Measurements from ENCODE around the gene ING4.
A peak's percentile ranks its signal among the peaks of the same experiment; 100 is the strongest.

ING4 gene

DNA sequence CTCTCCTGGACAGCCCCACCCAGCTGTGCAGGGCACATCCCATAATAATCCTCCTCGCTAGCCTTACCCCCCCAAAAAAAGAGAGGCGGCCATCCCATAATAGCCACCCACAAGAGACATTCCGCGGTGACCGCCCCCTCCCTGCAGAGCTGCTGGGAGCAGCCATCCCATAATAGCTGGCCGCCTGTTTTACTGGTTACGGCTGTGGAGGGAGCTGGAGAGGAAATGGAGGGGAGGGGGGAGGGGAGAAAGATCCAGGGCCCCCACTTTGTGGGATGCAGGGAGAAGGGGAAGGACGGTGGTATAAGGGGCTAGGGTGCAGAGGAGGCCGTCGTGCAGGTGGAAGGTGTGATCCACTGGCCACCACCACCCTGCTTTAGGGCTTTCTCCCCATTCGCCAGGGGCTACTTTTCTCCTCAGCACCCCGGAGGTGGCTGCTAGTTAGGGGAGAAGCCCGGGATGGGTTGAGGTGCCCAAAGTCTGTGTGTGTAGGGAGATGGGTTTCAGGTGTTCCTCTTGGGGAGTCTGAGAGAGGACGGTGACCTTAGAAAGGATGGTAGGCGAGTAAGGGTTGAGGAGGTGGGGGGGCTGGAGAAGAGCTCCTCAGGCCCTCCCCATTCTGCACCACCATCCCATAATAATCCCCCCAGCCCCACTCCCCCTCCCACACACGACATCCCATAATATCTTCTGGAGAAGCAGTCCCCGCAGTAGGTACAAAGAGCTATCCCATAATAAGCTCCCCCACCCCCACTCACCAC, 49.7 kb downstream of the ING4 start:
- peak; percentile 36 for DNase-seq (ENCODE audit: extremely low read depth, insufficient read length)
- Histone ChIP-seq H3K36me3 (ENCODE audit: control insufficient read depth, insufficient read depth, low read length) (no peaks in the 10 kb centered on the region), H3K4me3 (replicated peaks; ENCODE audit: low read depth, low read length) (no peak overlapping the region), H3K27me3 (replicated peaks; ENCODE audit: control insufficient read depth, insufficient read depth, low read length) (no peaks in the 10 kb centered on the region)
- no peak for TF ChIP-seq CTCF (IDR thresholded peaks at IDR 0.05; ENCODE audit: insufficient read depth, low read length, poor library complexity, severe bottlenecking)

GRCh38 chr12:6612652-6613014, 50.3 kb downstream of the ING4 start:
- no peak overlapping the region for H3K4me3 ChIP-seq (replicated peaks; ENCODE audit: low read depth, low read length)
- no peak for TF ChIP-seq CTCF (IDR thresholded peaks at IDR 0.05; ENCODE audit: insufficient read depth, low read length, poor library complexity, severe bottlenecking)

GRCh38 chr12:6612247-6612646, 50.7 kb downstream of the ING4 start:
- H3K4me3 ChIP-seq (replicated peaks; ENCODE audit: low read depth, low read length) = no peak overlapping the region
- no peaks in the 10 kb centered on the region for H3K36me3 ChIP-seq (ENCODE audit: control insufficient read depth, insufficient read depth, low read length)
- DNase-seq (ENCODE audit: extremely low read depth, insufficient read length) = no peak
- no peak for TF ChIP-seq CTCF (IDR thresholded peaks at IDR 0.05; ENCODE audit: insufficient read depth, low read length, poor library complexity, severe bottlenecking)
- H3K27me3 ChIP-seq (replicated peaks; ENCODE audit: control insufficient read depth, insufficient read depth, low read length) = no peaks in the 10 kb centered on the region

More at GRCh38 chr12:6612652-6613014, 50.3 kb downstream of the ING4 start:
- DNase-seq (ENCODE audit: extremely low read depth, insufficient read length) = no peak
- Histone ChIP-seq H3K36me3 (ENCODE audit: control insufficient read depth, insufficient read depth, low read length) (no peaks in the 10 kb centered on the region), H3K27me3 (replicated peaks; ENCODE audit: control insufficient read depth, insufficient read depth, low read length) (no peaks in the 10 kb centered on the region)

DNA sequence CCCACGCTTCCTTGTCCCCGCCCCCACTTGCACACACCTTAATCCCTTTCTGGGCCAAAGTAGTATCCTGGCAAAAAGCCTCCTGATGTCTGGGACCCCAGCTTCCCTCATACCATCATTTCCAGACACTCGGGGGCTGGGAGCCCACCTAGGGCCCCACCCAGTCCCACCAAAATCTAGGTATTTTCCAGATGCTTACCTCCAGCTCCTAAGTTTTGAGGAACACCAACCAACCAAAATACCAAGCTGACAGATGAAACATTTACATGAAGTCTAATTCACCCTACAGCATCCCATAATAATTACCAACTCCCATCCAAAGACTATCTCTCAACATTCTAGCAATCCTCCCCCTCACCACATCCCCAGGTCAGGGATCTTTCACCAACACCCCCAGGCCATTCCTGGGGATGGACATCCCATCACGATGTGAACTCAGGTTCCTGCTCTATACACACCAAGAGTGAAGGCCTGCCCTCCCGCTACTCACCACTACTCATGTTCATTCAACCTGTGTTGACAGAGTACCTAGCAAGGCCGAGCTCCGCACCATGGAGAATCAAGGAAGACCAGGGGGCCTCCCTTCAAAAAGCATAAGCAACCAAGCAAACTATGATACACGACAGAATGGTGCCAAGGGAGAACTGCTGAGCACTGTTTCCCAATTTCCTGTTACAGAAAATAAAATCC, 54.2 kb downstream of the ING4 start:
- H3K4me3 ChIP-seq (replicated peaks; ENCODE audit: low read depth, low read length) = no peak overlapping the region
- no peaks in the 10 kb centered on the region for H3K27me3 ChIP-seq (replicated peaks; ENCODE audit: control insufficient read depth, insufficient read depth, low read length)
- peak; percentile 43 for DNase-seq (ENCODE audit: extremely low read depth, insufficient read length)
- H3K36me3 ChIP-seq (ENCODE audit: control insufficient read depth, insufficient read depth, low read length) = peaks cover 2% of the 10 kb centered on the region; the same call in 1 of the 2 replicates
- TF ChIP-seq CTCF (IDR thresholded peaks at IDR 0.05; ENCODE audit: insufficient read depth, low read length, poor library complexity, severe bottlenecking) = no peak

DNA sequence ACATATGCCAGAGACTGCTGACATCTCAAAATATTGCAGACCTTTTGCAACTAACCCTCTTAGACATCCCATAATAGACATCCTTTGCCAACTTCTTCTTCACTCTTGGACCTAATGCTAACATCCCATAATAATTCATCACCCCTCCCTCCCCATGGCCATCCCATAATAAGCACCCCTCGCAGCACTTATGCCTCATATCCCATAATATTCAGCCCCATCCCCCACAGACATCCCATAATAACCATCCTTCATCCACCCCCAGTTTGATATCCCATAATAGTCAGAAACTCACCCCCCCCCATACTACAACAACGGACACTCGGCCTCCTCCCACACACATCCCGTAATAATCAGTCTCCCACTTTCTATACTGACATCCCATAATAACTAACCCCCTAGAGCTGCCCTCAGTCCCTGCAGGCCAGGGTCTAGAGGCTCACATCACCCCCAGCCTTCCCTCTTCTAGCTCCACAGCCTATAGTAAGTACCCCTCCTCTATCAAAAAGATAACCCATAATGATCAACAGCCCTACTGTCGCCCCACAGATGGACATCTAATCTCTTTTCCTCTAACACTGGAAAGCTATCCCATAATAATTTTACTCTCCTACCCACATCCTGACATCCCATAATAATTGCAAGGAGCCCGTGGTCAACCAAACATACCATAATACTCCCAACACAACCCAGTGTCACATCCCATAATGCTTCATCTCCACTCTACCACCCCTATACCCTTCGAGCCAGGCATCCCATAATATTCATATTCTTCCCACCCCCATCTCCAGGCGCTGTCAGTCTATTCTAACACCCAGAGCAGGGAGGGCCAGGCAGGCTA, 54.9 kb downstream of the ING4 start:
- Histone ChIP-seq H3K36me3 (ENCODE audit: control insufficient read depth, insufficient read depth, low read length) (peaks cover 4% of the 10 kb centered on the region), H3K27me3 (replicated peaks; ENCODE audit: control insufficient read depth, insufficient read depth, low read length) (no peaks in the 10 kb centered on the region), H3K4me3 (replicated peaks; ENCODE audit: low read depth, low read length) (no peak overlapping the region)
- TF ChIP-seq CTCF (IDR thresholded peaks at IDR 0.05; ENCODE audit: insufficient read depth, low read length, poor library complexity, severe bottlenecking) = no peak
- peak; percentile 26 for DNase-seq (ENCODE audit: extremely low read depth, insufficient read length)
